Heart right ventricle (tissue), 16 donors: ENCODE results near the gene MOK. TPM values are rescaled to one million over a fixed set of nuclear protein-coding genes. Genes with fewer than 3 reads are reported as not detected.

ENCODE experiments used
- ATAC-seq, 8 donors: fragments of 200-7000 bp; cut with Tn5 transposase; one replicate each; pipeline ENCODE4 v1.9.1; 2020; ENCODE audit warnings: mild to moderate bottlenecking in 8 of 8, moderate library complexity in 8 of 8, moderate number of reproducible peaks in 1 of 8
- DNase-seq, 2 donors: peaks; one replicate each; pipeline ENCODE4 v3.0.0-alpha.2; 2020
- H3K27ac ChIP-seq, 10 donors: fragments of 200-600 bp; sonication (generic) in 2 of 10; one replicate each; pipeline versions ENCODE4 v1.5.0 to v1.8.0; 2020 to 2022; ENCODE audit warnings: mild to moderate bottlenecking in 3 of 10
- H3K27me3 ChIP-seq, 7 donors: fragments of 200-600 bp; one replicate each; pipeline ENCODE4 v1.8.0; 2021 to 2022; ENCODE audit warnings: mild to moderate bottlenecking in 2 of 7
- H3K36me3 ChIP-seq, 9 donors: fragments of 200-600 bp; sonication (generic) in 1 of 9; one replicate each; pipeline versions ENCODE4 v1.5.0 to v1.8.0; 2020 to 2022; ENCODE audit warnings: mild to moderate bottlenecking in 2 of 9
- H3K4me1 ChIP-seq, 9 donors: fragments of 200-600 bp; sonication (generic) in 1 of 9; one replicate each; pipeline versions ENCODE4 v1.5.0 to v1.8.0; 2020 to 2022; ENCODE audit warnings: mild to moderate bottlenecking in 4 of 9
- H3K4me3 ChIP-seq, 10 donors: fragments of 200-600 bp; sonication (generic) in 2 of 10; one replicate each; pipeline versions ENCODE4 v1.5.0 to v1.8.0; 2020 to 2022; ENCODE audit warnings: mild to moderate bottlenecking in 7 of 10, moderate library complexity in 2 of 10
- H3K9me3 ChIP-seq, 11 donors: fragments of 200-600 bp in 10 of 11; sonication (generic) in 2 of 11; one replicate each; pipeline versions ENCODE4 v1.5.0 to v1.8.0; 2013 to 2022; ENCODE audit warnings: mild to moderate bottlenecking in 2 of 11, control low read depth in 1 of 11, moderate library complexity in 1 of 11
- WGBS, 2 donors: extraction: QIAGEN DNeasy Blood & Tissue Kit; methylation state at CpG; one replicate each; pipeline ENCODE4 v1.1.7; 2013; ENCODE audit warnings: inconsistent platforms in 1 of 2; 5-methylcytosine and 5-hydroxymethylcytosine counted together
- intact Hi-C, 10 donors: fragments of 100-400 bp; cut with DNase I; formaldehyde crosslinking; loops; one replicate each; pipeline versions ENCODE4 v1.11.1 to v1.14.2; 2022
- polyA plus RNA-seq, 2 donors: library from polyadenylated mRNA; stranded (reverse); fragments of 200-250 nt; gene quantifications; one replicate each; pipeline ENCODE4 v1.2.3, GENCODE V29; 2013
- total RNA-seq, 10 donors: library from RNA; stranded (reverse); fragmentation: NEBNext Ultra II Directional in 3 of 10; extraction: Animal tissue kit (Norgen Biotek cat#: 25700) in 3 of 10; gene quantifications; one replicate each; pipeline versions ENCODE4 v1.2.1 to v1.2.4, GENCODE V29; 2021 to 2023
- TF ChIP-seq, protein P1 (sequence below), 9 donors: fragments of 200-600 bp; sonication (generic) in 2 of 9; IDR thresholded peaks; one replicate each; pipeline versions ENCODE4 v1.5.0 to v1.8.0; 2021 to 2022; ENCODE audit warnings: antibody characterized with exemption in 9 of 9, mild to moderate bottlenecking in 5 of 9, moderate library complexity in 1 of 9
- donor health status: Arrhythmogenic right ventricular cardiomyopathy.
- donor health status: ischemic (EF 13 %, LVEDD 7.1; RV severe dilation, severe dysfunction).
- donor health status: healthy with polysubstance abuse.
- donor health status: DM: no; HTN: yes; CAD: no.
- donor health status: DM: no; HTN: no; CAD: no.
- donor health status: ischemic (EF 25% LVEDD 6.9; RV normal size, moderate dysfunction).
- donor health status: ischemic (EF 25% LVEDD 5.7; RV mildly dilated, moderate dysfunction).
- donor health status: healthy.
- donor health status: DM: yes; HTN: yes; CAD: no.
- donor health status: Ischemic cardiomyopathy.
- donor health status: ischemic (EF 35%, LVEDD 5.7; RV mildly dilated, moderate dysfunction).
- donor health status: nonischemic (EF 11% LVEDD 7.7; RV severe dilation, severe dysfunction).
- donor health status: DM: yes; HTN: yes; CAD: no.
- donor health status: PGD.
- donor health status: ischemic (EF 29% LVEDD 5.4; RV normal size, mild dysfunction).
- donor health status: nonischemic (EF 23%, LVEDD 6.1; RV moderate dilation, normal function).

MOK gene
- total and polyA plus RNA-seq, 12 donors = 6.6 to 19.8 (median 10.0) TPM

DNA sequence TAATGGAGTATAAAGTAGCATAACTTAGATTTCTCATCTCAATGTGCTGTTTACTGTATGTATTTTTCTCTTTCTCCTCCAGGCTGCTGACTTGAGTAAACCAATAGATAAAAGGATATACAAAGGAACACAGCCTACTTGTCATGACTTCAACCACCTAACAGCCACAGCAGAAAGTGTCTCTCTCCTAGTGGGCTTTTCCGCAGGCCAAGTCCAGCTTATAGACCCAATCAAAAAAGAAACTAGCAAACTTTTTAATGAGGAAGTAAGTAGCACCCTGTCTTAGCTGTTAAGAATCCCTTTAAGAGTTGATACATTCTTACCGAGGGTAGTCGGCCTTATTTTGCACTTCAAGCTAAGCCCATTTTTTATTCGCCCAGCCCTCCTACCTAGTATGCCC is 110.1 kb downstream of the MOK start:
- ATAC-seq = no peak
- no peaks in the 10 kb centered on the region for H3K9me3 ChIP-seq
- peaks cover 0 to 52% (median 11%) of the 10 kb centered on the region in 9 donors for H3K36me3 ChIP-seq
- intact Hi-C loops = no loop called here
- no peak overlapping the region for H3K27ac ChIP-seq
- H3K4me3 ChIP-seq = no peak overlapping the region
- DNase-seq = no peak
- WGBS, 2 donors = 88% methylated on average over 4 of the region's 4 CpGs
- H3K4me1 ChIP-seq = peaks cover 0 to 43% (median 27%) of the 10 kb centered on the region in 9 donors
- TF ChIP-seq, protein P1, sequence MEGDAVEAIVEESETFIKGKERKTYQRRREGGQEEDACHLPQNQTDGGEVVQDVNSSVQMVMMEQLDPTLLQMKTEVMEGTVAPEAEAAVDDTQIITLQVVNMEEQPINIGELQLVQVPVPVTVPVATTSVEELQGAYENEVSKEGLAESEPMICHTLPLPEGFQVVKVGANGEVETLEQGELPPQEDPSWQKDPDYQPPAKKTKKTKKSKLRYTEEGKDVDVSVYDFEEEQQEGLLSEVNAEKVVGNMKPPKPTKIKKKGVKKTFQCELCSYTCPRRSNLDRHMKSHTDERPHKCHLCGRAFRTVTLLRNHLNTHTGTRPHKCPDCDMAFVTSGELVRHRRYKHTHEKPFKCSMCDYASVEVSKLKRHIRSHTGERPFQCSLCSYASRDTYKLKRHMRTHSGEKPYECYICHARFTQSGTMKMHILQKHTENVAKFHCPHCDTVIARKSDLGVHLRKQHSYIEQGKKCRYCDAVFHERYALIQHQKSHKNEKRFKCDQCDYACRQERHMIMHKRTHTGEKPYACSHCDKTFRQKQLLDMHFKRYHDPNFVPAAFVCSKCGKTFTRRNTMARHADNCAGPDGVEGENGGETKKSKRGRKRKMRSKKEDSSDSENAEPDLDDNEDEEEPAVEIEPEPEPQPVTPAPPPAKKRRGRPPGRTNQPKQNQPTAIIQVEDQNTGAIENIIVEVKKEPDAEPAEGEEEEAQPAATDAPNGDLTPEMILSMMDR (IDR thresholded peaks at IDR 0.05) = no peak
- no peaks in the 10 kb centered on the region for H3K27me3 ChIP-seq

DNA sequence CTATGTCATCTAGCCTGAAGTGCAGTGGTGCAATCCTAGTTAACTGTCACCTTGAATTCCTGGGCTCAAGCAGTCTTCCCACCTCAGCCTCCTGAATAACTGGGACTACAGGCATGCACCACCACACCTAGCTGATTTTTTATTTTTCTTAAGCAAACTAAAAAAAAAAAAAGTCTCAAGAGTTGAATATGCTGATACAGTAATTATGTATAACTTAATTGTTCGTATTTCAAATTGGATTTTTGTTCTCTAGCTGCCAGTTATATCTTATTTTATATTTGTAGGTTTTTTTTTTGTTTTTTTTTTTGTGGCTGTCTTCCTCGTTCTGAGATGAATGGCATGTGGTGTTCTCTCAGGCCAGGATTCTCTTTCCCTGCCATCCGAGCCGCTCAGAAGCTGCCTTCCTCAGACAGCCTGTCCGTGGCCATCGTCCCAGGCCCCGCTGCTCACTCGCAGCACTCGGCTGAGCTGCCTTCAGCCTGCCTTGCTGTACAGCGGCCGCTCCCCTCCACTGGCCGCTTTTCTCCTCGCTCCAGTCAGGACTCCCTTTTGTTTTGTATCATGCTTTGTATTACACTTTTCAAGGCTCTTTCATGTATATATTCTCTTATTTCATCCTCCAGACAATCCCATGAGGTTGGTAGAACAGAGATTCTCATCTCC is 112.0 kb downstream of the MOK start:
- peaks cover 0 to 33% (median 0%) of the 10 kb centered on the region in 9 donors for H3K36me3 ChIP-seq
- H3K27me3 ChIP-seq = no peaks in the 10 kb centered on the region
- intact Hi-C loops = no loop called here
- ATAC-seq = no peak
- H3K9me3 ChIP-seq = no peaks in the 10 kb centered on the region
- no peak overlapping the region for H3K27ac ChIP-seq
- DNase-seq = no peak
- 77 to 85% methylated on average over 13 of the region's 13 CpGs for WGBS, 2 donors
- no peak overlapping the region for H3K4me3 ChIP-seq
- TF ChIP-seq, protein P1 (IDR thresholded peaks at IDR 0.05) = no peak
- H3K4me1 ChIP-seq = peaks cover 0 to 45% (median 27%) of the 10 kb centered on the region in 9 donors

DNA sequence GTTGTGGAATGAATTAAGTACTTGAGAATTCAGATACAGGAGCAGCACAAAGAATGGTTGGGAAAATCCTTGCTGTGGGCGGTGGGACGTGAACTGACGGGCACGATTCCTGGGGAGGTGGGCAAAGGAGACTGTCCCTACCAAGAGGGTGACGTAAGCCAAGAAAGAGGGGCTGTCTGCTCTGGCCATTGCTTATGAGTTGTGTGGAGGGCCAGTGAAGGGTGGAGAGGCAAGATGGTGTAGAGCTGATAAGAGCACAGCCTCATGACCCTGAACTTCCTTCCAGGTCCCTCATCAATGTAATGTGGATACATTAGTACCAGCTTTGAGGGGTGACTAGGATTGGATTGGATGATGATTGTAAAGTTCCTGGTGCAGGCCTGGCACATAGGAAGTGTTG is 115.1 kb downstream of the MOK start:
- H3K27me3 ChIP-seq = no peaks in the 10 kb centered on the region
- TF ChIP-seq, protein P1 (IDR thresholded peaks at IDR 0.05) = no peak
- DNase-seq (no peak), ATAC-seq (no peak)
- intact Hi-C loops = no loop called here
- peaks cover 0 to 2% (median 0%) of the 10 kb centered on the region in 9 donors for H3K36me3 ChIP-seq
- H3K4me1 ChIP-seq = peaks cover 0 to 60% (median 36%) of the 10 kb centered on the region in 9 donors
- no peaks in the 10 kb centered on the region for H3K9me3 ChIP-seq
- H3K4me3 ChIP-seq = no peak overlapping the region
- H3K27ac ChIP-seq = no peak overlapping the region
- WGBS, 2 donors = 97 to 98% methylated on average over 5 of the region's 5 CpGs

DNA sequence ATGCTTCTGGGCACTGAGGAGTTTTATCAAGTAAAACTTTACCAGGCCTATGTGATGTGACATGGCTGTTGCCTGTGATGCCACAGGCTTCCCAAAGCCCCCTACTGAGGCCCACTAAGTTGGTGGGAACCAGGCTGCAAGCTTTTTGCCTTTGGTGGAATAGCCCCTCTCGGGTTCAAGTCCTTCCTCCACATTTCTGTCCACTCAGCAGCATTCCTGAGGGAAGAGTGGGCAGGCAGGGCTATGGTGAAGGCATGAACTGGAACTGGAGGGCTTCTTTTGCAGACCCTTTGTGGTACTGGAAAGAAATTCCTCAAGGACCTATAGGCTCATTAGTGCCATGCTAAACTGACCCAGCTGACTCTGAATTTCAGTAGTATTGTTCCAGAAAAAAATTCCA is 116.8 kb downstream of the MOK start:
- intact Hi-C loops = no loop called here
- no peak overlapping the region for H3K4me3 ChIP-seq
- H3K36me3 ChIP-seq = no peaks in the 10 kb centered on the region
- ATAC-seq (no peak), DNase-seq (no peak)
- H3K27ac ChIP-seq = no peak overlapping the region
- H3K4me1 ChIP-seq = peaks cover 0 to 57% (median 40%) of the 10 kb centered on the region in 9 donors
- TF ChIP-seq, protein P1 (IDR thresholded peaks at IDR 0.05) = no peak
- no peaks in the 10 kb centered on the region for H3K27me3 ChIP-seq
- WGBS, 2 donors = 91 to 95% methylated on average over 1 of the region's 1 CpG
- H3K9me3 ChIP-seq = no peaks in the 10 kb centered on the region
